Measurements from ENCODE around the gene DQX1.

Gene DQX1

DNA sequence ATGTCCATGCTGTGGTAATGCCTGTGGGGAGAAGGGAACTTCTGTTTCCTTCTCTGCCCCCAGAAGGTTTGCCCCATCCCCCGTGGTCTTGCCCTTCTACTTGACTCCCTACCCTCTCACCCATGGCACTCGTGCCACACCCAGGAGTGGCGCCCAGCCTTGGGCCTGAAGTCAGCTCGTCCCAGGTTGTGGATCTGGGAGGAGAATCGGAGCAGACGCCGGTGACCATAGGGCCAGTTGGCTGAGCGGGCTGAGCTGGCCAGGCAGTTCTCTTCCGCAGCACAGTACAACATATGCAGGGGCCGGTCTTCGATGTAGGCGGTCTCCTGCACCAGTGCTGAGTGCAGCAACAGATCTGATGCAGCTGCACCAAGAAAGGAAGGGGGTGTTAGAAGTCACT, 8.4 kb upstream of the DQX1 start:
- DNase-seq = no peak

DNA sequence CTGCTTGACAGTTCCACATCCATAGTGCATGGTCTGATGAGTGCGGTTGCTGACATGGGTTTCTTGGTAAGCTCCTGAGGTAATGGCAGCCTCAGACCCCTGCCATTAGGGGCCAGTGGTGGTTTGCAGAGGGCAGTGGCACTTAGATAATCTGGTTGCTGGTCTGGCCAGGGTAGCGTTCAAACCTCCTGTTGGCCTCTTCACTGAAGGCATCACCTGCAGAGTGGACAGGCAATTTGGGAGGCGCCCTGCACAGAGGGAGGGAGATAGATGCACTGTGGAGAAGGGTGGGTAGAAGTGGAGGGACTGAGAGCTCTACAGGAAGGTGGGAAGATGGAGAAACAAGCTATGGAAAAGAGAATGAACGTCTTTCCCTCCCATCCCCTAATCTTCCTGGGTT, 7.4 kb upstream of the DQX1 start:
- DNase-seq = no peak

DNA sequence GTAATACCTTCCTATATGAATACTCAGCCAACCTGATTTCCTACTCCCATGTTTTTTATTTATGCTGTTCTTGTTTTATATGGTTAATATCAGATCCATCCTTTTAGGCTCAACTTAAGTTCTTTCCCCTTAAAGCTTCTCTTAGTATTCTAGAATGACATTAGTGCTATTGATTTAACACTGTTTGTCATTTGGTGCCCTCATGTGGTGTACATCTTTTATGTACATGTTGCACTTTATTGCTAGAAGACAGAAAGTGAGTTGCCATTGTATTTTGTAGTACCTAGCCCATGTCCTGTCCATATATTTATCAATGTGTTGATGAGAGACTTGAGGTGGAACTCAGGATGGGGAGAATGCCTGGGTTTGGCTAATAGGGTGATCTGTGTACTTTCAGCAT, 6.2 kb upstream of the DQX1 start:
- no peak for DNase-seq

DNA sequence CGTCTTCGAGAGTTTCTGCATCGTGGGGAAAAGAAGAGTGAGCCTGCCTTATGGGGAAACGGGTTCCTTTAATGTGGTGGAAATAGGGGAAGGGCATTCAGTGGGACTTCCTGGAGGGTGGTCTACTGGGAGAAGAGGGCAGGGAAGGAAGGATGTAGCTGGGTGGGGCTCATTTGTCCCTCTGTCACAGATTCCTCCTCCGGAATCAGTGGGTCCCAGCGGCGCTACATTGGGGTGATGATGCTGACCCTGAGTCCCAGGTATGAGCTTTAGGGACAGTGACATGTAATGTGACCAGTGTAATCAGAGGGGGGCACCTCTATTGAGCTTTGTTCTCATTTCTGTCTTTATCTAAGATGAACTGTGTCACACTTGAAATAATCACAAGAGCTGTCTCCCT, 5.6 kb upstream of the DQX1 start:
- no peak for DNase-seq

DNA sequence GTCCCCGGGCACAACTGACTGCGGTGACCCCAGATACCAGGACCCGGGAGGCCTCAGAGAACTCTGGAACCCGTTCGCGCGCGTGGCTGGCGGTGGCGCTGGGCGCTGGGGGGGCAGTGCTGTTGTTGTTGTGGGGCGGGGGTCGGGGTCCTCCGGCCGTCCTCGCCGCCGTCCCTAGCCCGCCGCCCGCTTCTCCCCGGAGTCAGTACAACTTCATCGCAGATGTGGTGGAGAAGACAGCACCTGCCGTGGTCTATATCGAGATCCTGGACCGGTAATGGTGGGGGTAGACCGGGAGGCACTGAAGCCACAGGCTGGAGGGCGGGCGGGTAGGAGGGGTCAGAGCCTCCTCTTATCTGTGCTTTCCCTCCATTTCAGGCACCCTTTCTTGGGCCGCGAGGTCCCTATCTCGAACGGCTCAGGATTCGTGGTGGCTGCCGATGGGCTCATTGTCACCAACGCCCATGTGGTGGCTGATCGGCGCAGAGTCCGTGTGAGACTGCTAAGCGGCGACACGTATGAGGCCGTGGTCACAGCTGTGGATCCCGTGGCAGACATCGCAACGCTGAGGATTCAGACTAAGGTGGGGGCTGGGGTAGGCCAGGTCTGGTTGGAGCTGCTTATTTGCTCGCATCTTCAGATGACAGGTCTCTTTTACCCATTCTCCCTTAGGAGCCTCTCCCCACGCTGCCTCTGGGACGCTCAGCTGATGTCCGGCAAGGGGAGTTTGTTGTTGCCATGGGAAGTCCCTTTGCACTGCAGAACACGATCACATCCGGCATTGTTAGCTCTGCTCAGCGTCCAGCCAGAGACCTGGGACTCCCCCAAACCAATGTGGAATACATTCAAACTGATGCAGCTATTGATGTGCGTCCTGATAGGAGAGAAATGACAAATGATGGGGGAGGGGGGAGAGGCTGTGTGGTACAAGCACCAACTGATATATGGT, 4.5 kb upstream of the DQX1 start:
- DNase-seq = peak in 26 of 51 donors; percentile 18 to 60 (median 38)

DNA sequence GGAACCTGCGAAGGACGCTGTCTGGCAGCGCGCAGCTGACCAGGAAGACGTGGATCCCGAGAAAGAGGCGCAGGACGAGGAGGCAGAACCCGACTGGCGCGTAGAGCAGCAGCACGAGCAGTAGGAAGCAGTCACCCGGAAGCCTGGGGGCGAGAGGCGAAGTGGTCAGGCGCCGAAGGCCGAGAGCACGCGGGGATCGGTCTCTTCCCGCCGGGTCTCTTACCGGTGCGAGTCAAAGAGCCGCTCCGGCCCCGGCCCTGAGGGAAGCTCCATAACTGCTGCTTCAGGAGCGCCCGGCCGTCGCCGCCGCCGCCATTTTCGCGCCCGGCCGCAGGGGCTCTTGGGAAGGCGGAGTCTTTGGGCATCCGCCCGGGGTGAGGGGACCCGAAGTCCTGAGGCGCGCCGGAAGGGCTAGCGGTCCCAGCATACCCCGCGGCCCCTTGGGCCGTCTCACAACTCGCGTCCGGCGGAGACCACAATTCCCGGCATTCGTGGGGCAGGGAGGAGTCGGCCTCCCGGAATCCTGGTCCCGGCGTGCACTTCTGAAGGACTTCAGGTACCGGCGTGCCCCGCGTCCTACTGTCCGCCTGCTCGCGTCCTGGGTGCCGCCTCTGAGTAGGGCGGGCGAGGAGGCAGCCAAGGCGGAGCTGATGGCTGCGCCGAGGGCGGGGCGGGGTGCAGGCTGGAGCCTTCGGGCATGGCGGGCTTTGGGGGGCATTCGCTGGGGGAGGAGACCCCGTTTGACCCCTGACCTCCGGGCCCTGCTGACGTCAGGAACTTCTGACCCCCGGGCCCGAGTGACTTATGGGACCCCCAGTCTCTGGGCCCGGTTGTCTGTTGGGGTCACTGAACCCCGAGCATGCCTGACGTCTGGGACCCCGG, 3.6 kb upstream of the DQX1 start, which contains the start of the genes AUP1 and HTRA2:
Gene AUP1, minus strand, starts transcription at position 350 of the 882 bp plus-strand sequence. Its CDS starts 77 bp downstream, at position 273.
Gene HTRA2, plus strand, starts transcription at position 577 of the 882 bp plus-strand sequence. Its CDS starts 74 bp downstream, at position 651.
- DNase-seq = peak; percentile 73 to 99 (median 98)

DNA sequence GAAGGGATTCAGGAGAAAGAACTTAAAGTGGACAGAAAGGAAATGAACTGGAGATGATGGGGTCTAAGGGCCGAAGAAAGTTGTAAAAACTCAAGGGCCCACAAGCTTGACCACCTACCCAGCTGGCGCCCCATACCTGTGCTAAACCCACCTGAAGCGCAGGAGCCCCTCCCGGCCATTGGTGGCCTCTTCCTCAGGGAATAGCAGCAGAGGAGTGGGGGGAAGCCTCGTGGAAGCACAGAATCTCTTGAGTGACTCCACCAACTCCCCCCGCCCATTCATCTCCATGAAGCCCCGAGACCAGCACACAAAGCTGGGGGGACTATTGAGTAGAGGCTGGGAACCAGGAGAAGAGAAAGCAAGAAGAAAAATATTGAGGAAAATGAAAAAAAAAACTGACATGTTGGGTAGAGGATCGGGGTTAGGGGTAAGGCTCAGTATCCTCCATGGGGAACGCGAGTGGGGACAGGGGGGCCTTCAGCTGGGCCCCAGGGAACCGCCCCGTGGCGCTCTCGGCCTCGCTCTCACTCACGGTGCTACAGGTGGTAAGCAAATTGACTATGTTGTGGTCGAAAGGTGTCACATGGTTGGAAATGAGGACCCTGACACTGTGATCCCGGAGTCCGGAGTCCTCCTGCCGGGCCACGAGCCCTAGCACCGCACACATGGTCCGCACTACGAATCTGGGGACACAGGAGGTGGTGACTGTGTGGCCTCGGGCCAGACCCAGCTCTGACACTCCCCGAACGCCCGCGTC, 2.7 kb upstream of the DQX1 start:
- peak in 1 of 51 donors; percentile 65 for DNase-seq

DNA sequence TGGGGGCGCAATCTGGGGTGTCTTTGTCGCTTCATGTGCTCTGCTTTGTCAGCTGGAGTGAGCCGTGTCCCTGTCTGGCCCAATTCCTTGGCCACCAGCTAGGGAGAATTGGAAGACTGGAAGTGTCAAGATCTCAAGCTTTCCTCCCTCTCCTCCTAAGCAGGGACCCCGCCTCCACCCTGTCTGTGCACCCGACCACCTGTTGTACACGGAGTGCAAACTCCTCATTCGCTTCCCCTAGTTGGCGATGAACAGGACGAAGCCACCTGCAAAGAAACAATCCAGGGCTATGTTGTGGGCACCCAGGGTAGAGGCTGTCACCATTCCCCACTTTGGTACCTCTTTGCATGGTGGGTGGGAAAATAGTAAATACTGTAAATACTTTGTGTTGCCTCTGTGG, 1.7 kb upstream of the DQX1 start:
- DNase-seq = no peak

DNA sequence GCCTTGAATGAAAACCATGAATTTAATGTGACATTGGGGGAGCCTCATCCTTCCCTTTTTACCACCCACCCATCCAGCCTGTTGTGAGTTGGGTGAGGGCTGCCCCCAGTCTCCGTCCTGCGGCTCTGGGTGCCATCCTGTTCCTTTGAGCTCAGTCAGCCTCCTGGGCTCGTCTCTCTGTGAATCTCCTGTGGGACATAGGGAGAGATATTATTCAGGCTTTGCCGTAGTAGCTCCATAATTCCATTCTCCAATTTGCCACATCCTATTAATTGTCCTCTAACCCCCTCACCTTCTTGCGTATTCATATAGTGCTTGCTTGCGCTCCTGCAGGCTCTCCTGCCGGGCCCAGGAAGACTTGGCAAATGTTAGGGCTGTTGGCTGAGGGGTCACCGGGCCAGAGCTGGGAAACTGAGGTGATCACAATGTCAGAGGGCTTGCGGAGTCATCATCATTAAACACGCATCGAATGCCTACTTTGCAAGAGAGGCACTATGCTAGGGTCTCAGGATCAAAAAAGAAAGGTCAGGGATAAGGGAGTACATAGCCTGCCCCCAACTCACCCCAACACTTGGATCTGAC, 709 bp upstream of the DQX1 start:
- DNase-seq = no peak

DNA sequence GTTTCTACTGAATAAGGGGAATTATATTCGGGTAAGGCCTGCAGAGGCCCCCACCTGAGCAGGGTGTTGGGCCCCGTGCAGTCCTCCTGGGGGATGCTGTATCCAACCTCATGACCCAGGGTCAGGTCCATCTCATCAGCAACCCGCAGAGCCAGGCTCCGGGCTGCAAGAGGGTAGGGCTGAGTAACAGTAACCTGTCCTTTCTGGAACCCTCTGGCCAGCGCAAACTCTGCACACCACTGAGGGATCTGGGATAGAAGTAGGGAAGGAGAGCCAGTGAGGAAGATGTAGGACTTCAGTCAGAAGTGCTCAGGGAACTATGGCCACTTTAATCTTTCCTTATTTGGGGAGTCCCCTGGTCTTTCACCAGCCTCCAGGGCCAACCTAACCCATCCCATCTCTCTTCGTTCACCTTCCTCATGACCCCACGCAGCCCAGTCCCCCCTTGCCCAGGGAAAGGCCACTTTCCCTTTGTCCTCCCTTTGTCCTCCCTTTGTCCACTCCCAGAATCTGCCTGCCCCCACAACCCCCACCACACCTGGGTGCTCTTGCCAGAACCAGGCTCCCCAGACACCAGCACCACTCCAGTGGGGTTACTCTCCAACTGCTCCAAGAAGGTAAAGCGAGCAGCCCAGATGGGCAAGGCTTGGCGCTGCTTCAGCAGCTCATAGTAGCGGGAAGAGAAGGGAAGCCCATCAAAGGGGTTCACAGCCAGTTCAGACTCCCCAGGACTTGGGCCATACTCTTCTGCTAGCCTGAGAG, 895 bp downstream of the DQX1 start:
- no peak for DNase-seq

DNA sequence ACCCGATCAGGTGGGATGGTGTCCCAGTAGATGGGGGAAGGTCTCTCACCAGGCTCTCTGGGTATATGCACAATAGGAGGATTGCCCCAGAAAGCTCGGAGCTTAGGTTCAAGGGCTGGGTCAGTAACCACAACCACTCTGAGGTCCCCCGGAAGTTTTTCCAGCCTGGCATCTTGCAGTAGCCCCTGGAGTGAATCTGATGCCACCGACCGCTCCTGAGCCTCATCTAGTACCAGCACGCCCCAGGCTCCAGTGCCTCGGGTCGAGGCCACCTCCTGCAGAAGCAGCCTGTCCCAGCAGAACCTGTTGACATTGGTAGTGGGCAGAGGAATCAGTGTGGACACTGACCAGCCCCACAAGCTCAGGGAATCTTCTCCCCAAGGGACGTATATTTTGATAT, 2.0 kb downstream of the DQX1 start:
- DNase-seq = no peak

DNA sequence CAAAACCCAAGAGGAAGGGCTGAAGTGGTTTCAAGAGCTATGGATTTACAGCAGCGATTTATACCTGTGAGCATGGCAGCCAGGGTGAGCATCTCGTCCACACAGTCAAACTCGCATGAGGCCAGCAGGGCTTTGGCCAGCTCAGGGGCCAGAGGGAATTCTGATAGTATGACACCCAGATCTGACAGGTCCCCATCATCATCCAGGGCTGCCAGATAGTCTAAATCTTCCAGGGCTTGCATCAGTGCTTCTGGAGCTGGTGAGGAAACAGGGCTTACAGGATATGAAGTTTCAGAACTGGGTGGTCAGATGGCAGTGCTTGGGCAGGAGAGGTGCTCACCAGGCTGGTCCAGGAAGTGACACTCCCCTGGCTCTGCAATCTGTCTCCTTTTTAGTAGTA, 3.5 kb downstream of the DQX1 start:
- no peak for DNase-seq

DNA sequence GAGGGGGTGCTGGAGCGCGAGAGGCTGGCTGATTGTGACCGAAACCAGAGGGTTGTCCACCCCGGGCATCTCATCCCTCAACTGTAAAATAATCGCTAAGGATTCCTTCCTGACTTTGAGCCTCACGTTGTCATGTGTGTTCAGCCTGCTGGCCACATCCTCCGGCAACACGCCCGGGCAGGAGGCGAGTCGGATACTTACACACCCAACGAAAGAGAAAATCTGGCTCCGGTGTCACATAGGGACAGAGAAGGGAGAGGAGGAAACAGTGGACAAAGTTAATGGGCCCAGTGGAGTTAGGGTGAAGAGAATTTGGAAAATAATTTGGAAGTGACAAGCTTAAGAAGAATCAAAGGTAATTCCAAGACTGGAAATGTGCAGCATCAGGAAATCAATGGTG, 9.4 kb downstream of the DQX1 start:
- no peak for DNase-seq

DNA sequence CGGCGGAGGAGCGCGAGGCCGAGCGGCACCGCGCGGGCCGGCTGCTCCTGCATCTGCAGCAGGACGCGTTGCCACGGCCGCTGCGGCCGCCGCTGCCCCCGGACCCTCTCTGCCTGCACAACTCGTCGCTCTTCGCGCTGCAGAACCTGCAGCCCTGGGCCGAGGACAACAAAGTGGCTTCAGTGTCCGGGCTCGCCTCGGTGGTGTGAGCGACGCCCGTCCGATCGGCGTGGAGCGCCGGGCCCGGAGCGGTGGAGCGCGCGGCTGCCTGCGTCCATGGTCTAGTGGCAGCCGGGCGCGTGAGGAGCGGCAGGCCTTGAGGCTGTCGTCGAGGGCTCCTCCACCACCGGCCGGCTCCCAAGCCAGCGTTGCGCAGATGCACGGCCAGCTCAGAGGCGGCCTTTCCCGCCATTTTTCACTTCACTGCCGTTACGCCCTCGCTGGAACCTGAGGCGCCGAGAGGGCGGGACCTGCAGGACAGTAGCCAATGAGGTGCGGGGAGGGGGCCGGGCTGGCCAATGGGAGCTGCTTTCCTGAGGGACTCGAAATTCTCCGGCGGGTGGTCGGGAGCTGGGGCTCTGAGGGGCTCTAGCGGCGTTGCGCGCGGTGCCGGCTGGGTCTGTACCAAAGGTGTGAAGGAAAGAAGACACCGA, 9.9 kb downstream of the DQX1 start:
- DNase-seq = peak in 19 of 51 donors; percentile 2 to 57 (median 14)

DNA sequence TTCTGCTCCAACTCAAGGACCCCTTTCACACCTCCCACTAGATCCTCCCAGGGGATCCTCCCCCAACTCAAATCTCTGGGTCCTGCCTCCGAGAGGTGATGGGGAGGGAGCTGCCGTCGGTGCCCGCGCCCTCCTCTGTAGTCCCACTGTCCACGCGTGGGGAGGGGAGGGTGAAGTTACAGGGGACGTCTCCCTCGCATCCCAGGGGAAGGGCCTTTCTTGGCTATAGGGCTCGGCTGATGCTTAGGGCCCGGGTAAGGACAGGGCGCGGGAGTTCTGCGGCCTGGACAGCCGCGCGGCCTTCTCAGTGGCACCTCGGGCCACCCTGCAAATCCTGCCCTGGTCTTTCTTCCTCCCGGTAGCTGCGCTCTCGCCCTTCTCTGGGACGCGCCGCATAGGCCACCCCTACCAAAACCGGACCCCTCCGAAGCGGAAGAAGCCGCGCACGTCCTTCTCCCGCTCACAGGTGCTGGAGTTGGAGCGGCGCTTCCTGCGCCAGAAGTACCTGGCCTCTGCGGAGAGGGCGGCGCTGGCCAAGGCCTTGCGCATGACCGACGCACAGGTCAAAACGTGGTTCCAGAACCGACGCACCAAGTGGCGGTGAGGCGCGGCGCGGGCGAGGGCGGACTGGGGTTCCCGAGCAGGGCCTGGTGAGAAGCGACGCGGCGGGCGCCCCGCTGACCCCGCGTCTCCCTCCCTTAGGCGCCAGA, 10.6 kb downstream of the DQX1 start:
- no peak for DNase-seq

DNA sequence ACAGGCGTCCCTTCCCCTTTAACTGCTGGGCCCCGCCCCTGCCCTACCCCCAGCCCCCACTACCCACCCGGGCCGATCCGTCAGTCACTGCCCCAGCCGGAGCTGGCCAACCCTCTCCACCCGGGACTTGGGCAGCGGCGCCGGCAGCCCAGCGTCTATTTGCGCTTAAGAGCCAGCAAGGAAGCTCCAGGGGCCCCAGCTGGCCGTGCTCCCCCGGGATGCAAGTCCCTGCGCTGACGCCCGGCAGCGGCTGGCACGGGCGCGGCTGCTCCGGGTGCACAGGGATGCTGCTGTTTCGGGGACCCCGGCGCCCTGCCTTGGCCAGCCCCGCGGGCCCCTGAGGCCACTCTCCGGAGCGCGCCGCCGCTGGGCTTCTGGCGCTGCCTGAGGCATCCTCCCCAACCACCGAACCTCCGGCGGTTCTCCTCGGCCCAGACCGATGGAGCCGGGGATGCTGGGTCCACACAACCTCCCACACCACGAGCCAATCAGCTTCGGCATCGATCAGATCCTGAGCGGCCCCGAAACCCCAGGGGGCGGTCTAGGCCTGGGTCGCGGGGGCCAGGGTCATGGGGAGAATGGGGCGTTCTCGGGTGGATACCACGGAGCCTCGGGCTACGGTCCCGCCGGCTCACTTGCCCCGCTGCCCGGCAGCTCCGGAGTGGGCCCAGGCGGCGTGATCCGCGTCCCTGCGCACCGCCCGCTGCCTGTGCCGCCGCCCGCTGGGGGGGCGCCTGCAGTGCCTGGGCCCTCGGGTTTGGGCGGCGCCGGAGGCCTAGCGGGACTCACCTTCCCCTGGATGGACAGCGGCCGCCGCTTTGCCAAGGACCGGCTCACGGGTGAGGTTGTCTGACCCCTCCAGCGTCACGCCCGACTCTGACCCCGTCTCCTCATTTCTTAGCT, 11.4 kb downstream of the DQX1 start, which contains the start of gene TLX2:
Gene TLX2, plus strand, starts transcription at position 83 of the 903 bp plus-strand sequence. Its CDS starts 357 bp downstream, at position 440.
- no peak for DNase-seq

DNA sequence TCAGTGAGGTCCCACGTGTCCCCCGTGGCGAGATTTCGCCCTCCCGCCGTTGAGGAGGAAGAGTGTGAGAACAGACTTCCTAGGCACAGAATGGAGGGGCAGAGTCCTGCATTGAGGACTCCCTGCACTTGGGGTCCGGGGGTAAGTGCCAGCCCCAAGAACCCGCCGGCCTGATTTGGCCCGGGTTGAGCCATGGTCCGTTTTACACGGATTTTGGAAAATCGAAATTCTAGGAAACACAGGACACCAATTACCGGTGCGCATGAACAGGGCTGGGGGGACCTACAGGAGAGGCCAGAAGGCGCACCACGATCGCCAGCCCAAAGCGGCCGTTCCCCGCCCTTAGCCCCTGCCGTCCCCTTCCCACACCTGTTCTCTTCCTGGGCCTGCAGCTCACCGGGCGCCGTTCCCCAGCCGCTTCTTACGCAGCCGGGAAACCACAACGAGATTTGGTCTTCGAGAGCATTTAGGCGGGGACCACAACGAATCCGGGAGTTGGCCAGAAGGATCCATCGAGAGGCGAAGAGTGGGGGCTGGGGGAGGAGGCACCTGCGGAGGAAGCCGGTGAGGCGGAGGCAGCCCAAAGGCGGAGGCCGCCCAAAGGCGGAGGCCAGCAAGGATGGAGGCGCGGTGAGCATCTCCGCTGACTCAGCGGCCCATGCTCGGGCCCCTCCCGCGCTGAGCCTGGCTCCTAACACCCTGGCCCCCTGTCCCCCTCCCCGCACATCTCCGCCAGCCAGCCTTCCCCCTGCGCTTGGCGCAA, 12.2 kb downstream of the DQX1 start:
- DNase-seq = no peak

All from hypothalamus (tissue), 51 donors.